ENCODE measurements around the gene AHSG. TPM values are rescaled to one million over a fixed set of nuclear protein-coding genes. Genes with fewer than 3 reads are reported as not detected.

The AHSG gene
- total RNA-seq, 1 experiment from 2014 or later = not detected

Other genes starting within 250 kb of the AHSG start
- gene CRYGS, start 68.7 kb upstream of the AHSG start, total RNA-seq (2014; rRNA removed; shearing (Covaris generic)) = 0.24 and 0.31 TPM in 2 replicates
- 10.2 and 19.6 TPM in 2 replicates for gene TBCCD1, start 45.7 kb upstream of the AHSG start, total RNA-seq (2014; rRNA removed; shearing (Covaris generic))
- gene DNAJB11, start 42.3 kb upstream of the AHSG start, total RNA-seq (2014; rRNA removed; shearing (Covaris generic)) = 175 and 202 TPM in 2 replicates
- 0.45 TPM in 1 of 2 replicates, not detected in the other for gene FETUB, start 27.3 kb downstream of the AHSG start, total RNA-seq (2014; rRNA removed; shearing (Covaris generic))
- not detected in 2 replicates for gene HRG, start 53.0 kb downstream of the AHSG start, total RNA-seq (2014; rRNA removed; shearing (Covaris generic))
- not detected in 2 replicates for gene KNG1, start 104.3 kb downstream of the AHSG start, total RNA-seq (2014; rRNA removed; shearing (Covaris generic))
- gene EIF4A2, start 170.5 kb downstream of the AHSG start, total RNA-seq (2014; rRNA removed; shearing (Covaris generic)) = 384 and 473 TPM in 2 replicates
- gene RFC4, start 193.4 kb downstream of the AHSG start, total RNA-seq (2014; rRNA removed; shearing (Covaris generic)) = 141 and 172 TPM in 2 replicates
- not detected in 2 replicates for gene ADIPOQ, start 229.7 kb downstream of the AHSG start, total RNA-seq (2014; rRNA removed; shearing (Covaris generic))

Data from A172 (cell line).